ENCODE results near the gene ATP6V0E1.
A peak's percentile ranks its signal among the peaks of the same experiment; 100 is the strongest.
"Not testable (repeated sequence)": the region's sequence is repeated elsewhere in the genome, so short reads cannot be mapped to it uniquely, and the experiment has no call there.

The ATP6V0E1 gene

GRCh38 chr5:173010021-173010420 is 26.4 kb downstream of the ATP6V0E1 start:
- no peak for DNase-seq

GRCh38 chr5:173010547-173011464 is 27.2 kb downstream of the ATP6V0E1 start:
- peak; percentile 15 to 40 for DNase-seq

GRCh38 chr5:173011566-173011965 is 28.0 kb downstream of the ATP6V0E1 start:
- no peak for DNase-seq

- DNase-seq = no peak
Observed at GRCh38 chr5:173012882-173013281, 29.3 kb downstream of the ATP6V0E1 start.

GRCh38 chr5:173014671-173015070 is 31.1 kb downstream of the ATP6V0E1 start:
- no peak for DNase-seq

GRCh38 chr5:173015192-173015591 is 31.6 kb downstream of the ATP6V0E1 start:
- DNase-seq = no peak

- DNase-seq = no peak
Observed at GRCh38 chr5:173015598-173016455, 32.3 kb downstream of the ATP6V0E1 start.

GRCh38 chr5:173016598-173017046 is 33.1 kb downstream of the ATP6V0E1 start:
- peak in 1 of 2 donors; percentile 4 for DNase-seq

- DNase-seq = not testable (repeated sequence)
Observed at GRCh38 chr5:173017087-173017486, 33.5 kb downstream of the ATP6V0E1 start.

- DNase-seq = no peak
Observed at GRCh38 chr5:173018358-173018757, 34.8 kb downstream of the ATP6V0E1 start.

GRCh38 chr5:173020154-173020581 is 36.6 kb downstream of the ATP6V0E1 start:
- no peak for DNase-seq

GRCh38 chr5:173020643-173021042 is 37.1 kb downstream of the ATP6V0E1 start:
- peak; percentile 32 to 57 for DNase-seq

GRCh38 chr5:173025651-173026050 is 42.1 kb downstream of the ATP6V0E1 start:
- no peak for DNase-seq

GRCh38 chr5:173027905-173028304 is 44.3 kb downstream of the ATP6V0E1 start:
- DNase-seq = no peak

GRCh38 chr5:173028811-173029327 is 45.3 kb downstream of the ATP6V0E1 start:
- DNase-seq = no peak

GRCh38 chr5:173029499-173029921 is 45.9 kb downstream of the ATP6V0E1 start:
- DNase-seq = no peak

- DNase-seq = not testable (repeated sequence)
Observed at GRCh38 chr5:173032096-173032495, 48.5 kb downstream of the ATP6V0E1 start.

GRCh38 chr5:173032730-173033129 is 49.2 kb downstream of the ATP6V0E1 start:
- no peak for DNase-seq

GRCh38 chr5:173033923-173034322 is 50.4 kb downstream of the ATP6V0E1 start:
- no peak for DNase-seq

- DNase-seq = no peak
Observed at GRCh38 chr5:173035904-173036707, 52.5 kb downstream of the ATP6V0E1 start.

GRCh38 chr5:173039188-173039587 is 55.6 kb downstream of the ATP6V0E1 start:
- no peak for DNase-seq

GRCh38 chr5:173039964-173040363 is 56.4 kb downstream of the ATP6V0E1 start:
- DNase-seq = no peak

Data from hippocampal formation (tissue), 2 donors.